ENCODE results near the gene ISG20L2.

Gene ISG20L2

GRCh38 chr1:156684227-156684782 lies 44.3 kb downstream of the ISG20L2 start:
- DNase-seq, result no peak

- DNase-seq, result no peak
These were observed 46.2 kb downstream of the ISG20L2 start for GRCh38 chr1:156682166-156682890.

- DNase-seq, result no peak
These were observed 47.2 kb downstream of the ISG20L2 start for GRCh38 chr1:156681196-156681960.

- no peak for DNase-seq
These were observed 48.5 kb downstream of the ISG20L2 start for GRCh38 chr1:156680056-156680455.

GRCh38 chr1:156677616-156678596 lies 50.7 kb downstream of the ISG20L2 start:
- DNase-seq, result no peak

GRCh38 chr1:156676820-156677615 lies 51.5 kb downstream of the ISG20L2 start, which contains the start of gene NES:
TSS of gene NES (minus strand) at chr1:156677407. CDS start at chr1:156677264, 143 bp downstream.
- DNase-seq, result no peak

- DNase-seq, result no peak
These were observed 52.3 kb downstream of the ISG20L2 start for GRCh38 chr1:156676114-156676819.

- DNase-seq, result no peak
These were observed 53.1 kb downstream of the ISG20L2 start for GRCh38 chr1:156675210-156676113.

- no peak for DNase-seq
These were observed 55.0 kb downstream of the ISG20L2 start for GRCh38 chr1:156673387-156674121.

All from activated gamma-delta T cell treated with Interleukin-2 at 50 U/mL for 16 hours (primary cell).